ENCODE data around the gene TMEM94.
"Not testable (repeated sequence)": the region's sequence is repeated elsewhere in the genome, so short reads cannot be mapped to it uniquely, and the experiment has no call there.

Gene TMEM94

DNA sequence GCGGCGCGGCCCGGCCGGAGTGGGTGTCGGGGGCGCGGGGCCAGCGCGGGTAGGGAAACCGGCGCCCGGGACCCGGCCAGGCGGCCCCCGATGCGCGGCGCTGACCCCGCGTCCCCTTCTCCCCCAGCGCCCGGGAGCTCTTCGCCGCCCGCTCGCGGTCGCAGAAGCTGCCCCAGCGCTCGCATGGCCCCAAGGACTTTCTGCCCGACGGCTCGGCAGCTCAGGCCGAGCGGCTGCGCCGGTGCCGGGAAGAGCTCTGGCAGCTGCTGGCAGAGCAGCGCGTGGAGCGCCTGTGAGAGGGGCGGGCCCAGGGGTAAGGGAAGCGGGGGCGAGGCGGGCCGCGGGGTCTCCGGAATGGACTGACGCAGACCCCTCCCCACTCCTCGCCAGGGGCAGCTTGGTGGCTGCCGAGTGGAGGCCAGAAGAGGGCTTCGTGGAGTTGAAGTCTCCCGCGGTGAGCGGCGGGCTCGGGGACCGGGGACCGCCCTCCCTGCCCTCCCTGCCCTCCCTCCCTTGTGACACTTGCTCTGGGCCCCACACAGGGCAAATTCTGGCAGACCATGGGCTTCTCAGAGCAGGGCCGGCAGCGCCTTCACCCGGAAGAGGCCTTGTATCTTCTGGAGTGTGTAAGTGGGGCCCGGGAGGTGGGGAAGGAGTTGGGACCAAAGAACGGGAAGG lies 60.3 kb downstream of the TMEM94 start:
- Histone ChIP-seq H3K4me1 (ENCODE audit: insufficient read depth, low read length) (peaks cover 34% of the 10 kb centered on the region), H3K27ac (ENCODE audit: low read depth, low read length) (peak overlapping the region; percentile 53), H3K9ac (ENCODE audit: low read length) (peak overlapping the region; percentile 21), H3K9me3 (ENCODE audit: low read length) (no peaks in the 10 kb centered on the region), H3K27me3 (ENCODE audit: control insufficient read depth in 1 of 2, insufficient read depth in 2 of 2, low read length in 2 of 2) (no peaks in the 10 kb centered on the region), H3K4me3 (ENCODE audit: low read depth in 1 of 2, low read length in 2 of 2) (peak overlapping the region; percentile 63 to 64), H3K36me3 (ENCODE audit: insufficient read depth, low read length) (peaks cover 7% of the 10 kb centered on the region)

DNA sequence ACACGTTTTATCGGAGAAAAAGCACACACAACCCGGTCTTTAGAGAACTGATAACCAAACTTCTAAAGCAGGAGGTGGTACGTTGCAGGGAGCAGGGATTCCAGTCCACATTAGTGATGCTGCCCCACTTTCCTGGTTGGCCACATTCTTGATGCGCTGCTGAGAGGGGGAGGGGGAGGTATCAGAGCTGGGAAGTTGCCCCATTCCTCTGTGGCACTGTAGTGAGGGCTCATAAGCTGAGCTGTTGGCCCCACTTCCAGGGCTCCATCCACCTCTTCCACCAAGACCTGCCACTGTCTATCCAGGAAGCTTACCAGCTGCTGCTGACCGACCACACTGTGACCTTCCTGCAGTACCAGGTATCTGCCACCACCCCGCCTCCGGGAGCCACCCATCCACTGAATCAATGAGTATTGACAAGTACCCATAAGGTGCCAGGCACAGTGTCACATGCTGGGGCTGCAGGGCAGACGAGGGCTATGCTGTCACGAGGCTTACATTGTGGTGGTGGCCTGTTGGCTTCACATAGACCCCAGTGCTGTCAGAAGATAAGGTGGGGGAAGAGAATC lies 60.9 kb downstream of the TMEM94 start:
- Histone ChIP-seq H3K36me3 (ENCODE audit: insufficient read depth, low read length) (peaks cover 6% of the 10 kb centered on the region), H3K27ac (ENCODE audit: low read depth, low read length) (no peak overlapping the region), H3K4me3 (ENCODE audit: low read depth in 1 of 2, low read length in 2 of 2) (peak overlapping the region; percentile 63 to 64), H3K4me1 (ENCODE audit: insufficient read depth, low read length) (peaks cover 28% of the 10 kb centered on the region), H3K27me3 (ENCODE audit: control insufficient read depth in 1 of 2, insufficient read depth in 2 of 2, low read length in 2 of 2) (no peaks in the 10 kb centered on the region), H3K9ac (ENCODE audit: low read length) (peak overlapping the region; percentile 21), H3K9me3 (ENCODE audit: low read length) (no peaks in the 10 kb centered on the region)

DNA sequence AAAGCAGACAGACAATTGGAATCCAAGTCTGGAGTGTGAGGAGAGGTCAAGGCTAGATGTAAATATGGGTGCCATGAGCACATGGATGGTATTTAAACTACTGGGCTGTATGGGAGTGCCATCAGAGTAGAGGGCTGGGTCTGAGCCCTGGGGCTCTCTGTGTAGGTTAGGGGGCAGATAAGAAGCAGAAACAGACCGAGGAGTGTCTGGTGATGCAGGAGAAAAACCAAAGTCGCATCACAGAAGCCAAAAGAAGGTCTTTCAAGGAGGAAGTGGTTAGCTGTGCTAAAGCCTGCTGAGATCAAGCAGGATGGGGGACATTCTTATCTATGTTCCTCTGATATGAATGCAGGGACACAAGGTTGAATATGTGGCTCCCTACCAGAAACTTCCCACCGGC lies 61.8 kb downstream of the TMEM94 start:
- no peak overlapping the region for H3K27ac ChIP-seq (ENCODE audit: low read depth, low read length)
- H3K36me3 ChIP-seq (ENCODE audit: insufficient read depth, low read length): peaks cover 6% of the 10 kb centered on the region
- peaks cover 21% of the 10 kb centered on the region for H3K4me1 ChIP-seq (ENCODE audit: insufficient read depth, low read length)
- no peaks in the 10 kb centered on the region for H3K27me3 ChIP-seq (ENCODE audit: control insufficient read depth in 1 of 2, insufficient read depth in 2 of 2, low read length in 2 of 2)
- H3K4me3 ChIP-seq (ENCODE audit: low read depth in 1 of 2, low read length in 2 of 2): no peak overlapping the region
- no peaks in the 10 kb centered on the region for H3K9me3 ChIP-seq (ENCODE audit: low read length)
- H3K9ac ChIP-seq (ENCODE audit: low read length): no peak overlapping the region

DNA sequence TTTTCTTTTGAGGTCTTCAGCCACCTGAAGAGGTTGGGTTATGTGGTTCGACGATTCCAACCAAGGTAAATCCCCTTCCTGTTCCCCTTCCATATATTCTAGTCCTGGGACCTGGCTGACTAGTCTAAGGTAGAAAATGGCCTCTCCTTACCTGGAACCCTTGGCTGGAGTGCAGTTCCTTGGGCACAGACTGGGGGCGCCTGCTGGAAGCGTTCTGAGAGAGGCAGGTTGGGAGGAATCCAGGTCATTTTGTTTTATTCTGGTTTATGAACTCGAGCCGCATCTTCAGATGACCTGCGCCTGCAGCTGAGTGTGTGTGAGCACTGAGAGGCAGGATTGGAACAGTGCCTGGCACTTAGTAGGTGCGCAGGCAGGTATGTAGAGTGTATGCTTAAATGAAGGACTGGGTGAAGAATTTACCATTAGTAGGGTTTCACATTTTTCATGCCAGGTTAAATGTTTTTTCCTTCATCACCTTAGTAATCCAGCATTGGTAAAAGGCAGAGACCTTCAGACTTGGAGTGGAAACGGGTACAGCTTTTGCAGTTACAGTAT lies 62.6 kb downstream of the TMEM94 start:
- peaks cover 12% of the 10 kb centered on the region for H3K4me1 ChIP-seq (ENCODE audit: insufficient read depth, low read length)
- H3K9me3 ChIP-seq (ENCODE audit: low read length): no peaks in the 10 kb centered on the region
- no peak overlapping the region for H3K27ac ChIP-seq (ENCODE audit: low read depth, low read length)
- no peak overlapping the region for H3K9ac ChIP-seq (ENCODE audit: low read length)
- H3K36me3 ChIP-seq (ENCODE audit: insufficient read depth, low read length): no peaks in the 10 kb centered on the region
- H3K4me3 ChIP-seq (ENCODE audit: low read depth in 1 of 2, low read length in 2 of 2): no peak overlapping the region
- H3K27me3 ChIP-seq (ENCODE audit: control insufficient read depth in 1 of 2, insufficient read depth in 2 of 2, low read length in 2 of 2): no peaks in the 10 kb centered on the region

DNA sequence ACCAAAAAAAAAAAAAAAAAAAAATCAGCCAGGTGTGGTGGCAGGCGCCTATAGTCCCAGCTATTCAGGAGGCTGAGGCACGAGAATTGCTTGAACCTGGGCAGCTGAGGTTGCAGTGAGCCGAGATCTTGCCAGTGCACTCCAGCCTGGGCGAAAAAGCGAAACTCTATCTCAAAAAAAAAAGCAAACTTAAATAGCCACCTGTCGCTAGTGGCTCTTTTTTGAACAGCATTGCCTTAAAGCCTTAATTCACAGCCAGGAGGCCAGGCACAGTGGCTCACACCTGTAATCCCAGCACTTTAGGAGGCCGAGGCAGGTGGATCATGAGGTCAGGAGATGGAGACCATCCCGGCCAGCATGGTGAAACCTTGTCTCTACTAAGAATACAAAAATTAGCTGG lies 64.0 kb downstream of the TMEM94 start:
- not testable (repeated sequence) for H3K36me3 ChIP-seq (ENCODE audit: insufficient read depth, low read length); H3K27me3 ChIP-seq (ENCODE audit: control insufficient read depth in 1 of 2, insufficient read depth in 2 of 2, low read length in 2 of 2); H3K9me3 ChIP-seq (ENCODE audit: low read length); H3K27ac ChIP-seq (ENCODE audit: low read depth, low read length); H3K4me1 ChIP-seq (ENCODE audit: insufficient read depth, low read length); H3K4me3 ChIP-seq (ENCODE audit: low read depth in 1 of 2, low read length in 2 of 2); H3K9ac ChIP-seq (ENCODE audit: low read length)

DNA sequence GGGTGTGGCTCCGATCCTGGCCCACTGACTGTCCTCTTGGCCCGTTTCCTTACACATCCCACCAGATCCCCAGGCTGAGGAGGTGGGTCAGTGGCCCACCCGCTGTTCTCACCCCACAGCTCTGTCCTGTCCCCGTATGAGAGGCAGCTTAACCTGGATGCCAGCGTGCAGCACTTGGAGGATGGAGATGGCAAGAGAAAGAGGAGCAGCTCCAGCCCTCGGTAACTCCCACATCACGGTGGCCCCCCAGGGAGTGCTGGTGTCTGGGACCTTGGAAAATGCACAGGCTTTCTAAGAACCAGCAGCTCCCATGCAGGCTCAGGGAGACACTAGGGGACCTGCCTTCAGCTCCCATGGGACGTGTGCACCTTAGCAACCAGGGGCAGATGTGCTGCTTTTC lies 64.9 kb downstream of the TMEM94 start:
- Histone ChIP-seq H3K27me3 (ENCODE audit: control insufficient read depth in 1 of 2, insufficient read depth in 2 of 2, low read length in 2 of 2) (peaks cover 0 to 6% of the 10 kb centered on the region in 2 donors), H3K4me3 (ENCODE audit: low read depth in 1 of 2, low read length in 2 of 2) (no peak overlapping the region), H3K9ac (ENCODE audit: low read length) (no peak overlapping the region), H3K27ac (ENCODE audit: low read depth, low read length) (no peak overlapping the region), H3K36me3 (ENCODE audit: insufficient read depth, low read length) (no peaks in the 10 kb centered on the region), H3K9me3 (ENCODE audit: low read length) (no peaks in the 10 kb centered on the region), H3K4me1 (ENCODE audit: insufficient read depth, low read length) (peaks cover 10% of the 10 kb centered on the region)

DNA sequence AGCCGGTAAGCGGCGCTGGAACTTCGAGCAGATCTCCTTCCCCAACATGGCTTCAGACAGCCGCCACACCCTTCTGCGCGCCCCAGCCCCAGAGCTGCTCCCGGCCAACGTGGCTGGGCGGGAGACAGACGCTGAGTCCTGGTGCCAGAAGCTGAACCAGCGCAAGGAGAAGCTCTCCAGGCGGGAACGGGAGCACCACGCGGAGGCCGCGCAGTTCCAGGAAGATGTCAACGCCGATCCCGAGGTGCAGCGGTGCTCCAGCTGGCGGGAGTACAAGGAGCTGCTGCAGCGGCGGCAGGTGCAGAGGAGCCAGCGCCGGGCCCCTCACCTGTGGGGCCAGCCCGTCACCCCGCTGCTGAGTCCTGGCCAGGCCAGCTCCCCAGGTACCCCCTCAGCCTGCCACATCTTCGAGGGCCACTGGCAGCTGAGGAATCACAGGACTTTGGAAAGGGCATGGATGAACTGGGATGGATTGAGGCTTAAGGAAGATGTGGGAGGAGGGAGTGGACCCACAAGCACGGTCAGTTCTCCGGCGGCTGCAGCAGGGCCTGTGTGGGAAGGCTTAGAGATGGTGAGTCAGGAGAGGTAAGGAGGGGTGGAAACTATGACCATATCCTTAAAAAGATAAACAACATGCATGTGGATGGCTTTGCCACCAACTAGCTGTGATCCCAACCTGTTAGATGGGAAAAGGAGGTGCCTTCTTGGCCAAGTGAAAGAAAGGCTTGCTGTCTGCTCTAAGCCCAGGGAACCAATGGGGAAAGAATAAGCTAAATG lies 65.7 kb downstream of the TMEM94 start:
- H3K4me1 ChIP-seq (ENCODE audit: insufficient read depth, low read length): peaks cover 12% of the 10 kb centered on the region
- no peaks in the 10 kb centered on the region for H3K36me3 ChIP-seq (ENCODE audit: insufficient read depth, low read length)
- no peak overlapping the region for H3K4me3 ChIP-seq (ENCODE audit: low read depth in 1 of 2, low read length in 2 of 2)
- H3K27ac ChIP-seq (ENCODE audit: low read depth, low read length): no peak overlapping the region
- H3K27me3 ChIP-seq (ENCODE audit: control insufficient read depth in 1 of 2, insufficient read depth in 2 of 2, low read length in 2 of 2): peaks cover 0 to 10% of the 10 kb centered on the region in 2 donors
- H3K9me3 ChIP-seq (ENCODE audit: low read length): no peaks in the 10 kb centered on the region
- H3K9ac ChIP-seq (ENCODE audit: low read length): no peak overlapping the region

DNA sequence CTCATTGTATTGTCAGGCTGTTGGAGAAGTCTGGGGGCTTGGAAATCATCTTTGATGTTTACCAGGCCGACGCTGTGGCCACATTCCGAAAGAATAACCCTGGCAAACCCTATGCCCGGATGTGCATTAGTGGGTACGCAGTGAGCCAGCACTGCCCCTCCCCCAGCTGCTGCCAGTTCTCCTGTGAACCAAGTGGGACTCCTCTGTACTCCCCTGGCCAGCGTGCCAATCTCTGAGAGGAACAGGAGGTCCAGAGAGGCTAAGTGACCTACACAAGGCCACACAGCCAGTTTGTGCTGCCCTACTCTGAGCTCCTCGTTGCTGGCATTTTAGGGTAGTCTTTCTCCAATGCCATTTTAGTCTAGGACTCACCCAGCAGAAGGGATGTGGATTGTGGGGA lies 67.2 kb downstream of the TMEM94 start:
- H3K9ac ChIP-seq (ENCODE audit: low read length): no peak overlapping the region
- H3K27ac ChIP-seq (ENCODE audit: low read depth, low read length): no peak overlapping the region
- H3K27me3 ChIP-seq (ENCODE audit: control insufficient read depth in 1 of 2, insufficient read depth in 2 of 2, low read length in 2 of 2): peaks cover 0 to 10% of the 10 kb centered on the region in 2 donors
- H3K9me3 ChIP-seq (ENCODE audit: low read length): no peaks in the 10 kb centered on the region
- peaks cover 4% of the 10 kb centered on the region for H3K4me1 ChIP-seq (ENCODE audit: insufficient read depth, low read length)
- no peaks in the 10 kb centered on the region for H3K36me3 ChIP-seq (ENCODE audit: insufficient read depth, low read length)
- H3K4me3 ChIP-seq (ENCODE audit: low read depth in 1 of 2, low read length in 2 of 2): no peak overlapping the region

DNA sequence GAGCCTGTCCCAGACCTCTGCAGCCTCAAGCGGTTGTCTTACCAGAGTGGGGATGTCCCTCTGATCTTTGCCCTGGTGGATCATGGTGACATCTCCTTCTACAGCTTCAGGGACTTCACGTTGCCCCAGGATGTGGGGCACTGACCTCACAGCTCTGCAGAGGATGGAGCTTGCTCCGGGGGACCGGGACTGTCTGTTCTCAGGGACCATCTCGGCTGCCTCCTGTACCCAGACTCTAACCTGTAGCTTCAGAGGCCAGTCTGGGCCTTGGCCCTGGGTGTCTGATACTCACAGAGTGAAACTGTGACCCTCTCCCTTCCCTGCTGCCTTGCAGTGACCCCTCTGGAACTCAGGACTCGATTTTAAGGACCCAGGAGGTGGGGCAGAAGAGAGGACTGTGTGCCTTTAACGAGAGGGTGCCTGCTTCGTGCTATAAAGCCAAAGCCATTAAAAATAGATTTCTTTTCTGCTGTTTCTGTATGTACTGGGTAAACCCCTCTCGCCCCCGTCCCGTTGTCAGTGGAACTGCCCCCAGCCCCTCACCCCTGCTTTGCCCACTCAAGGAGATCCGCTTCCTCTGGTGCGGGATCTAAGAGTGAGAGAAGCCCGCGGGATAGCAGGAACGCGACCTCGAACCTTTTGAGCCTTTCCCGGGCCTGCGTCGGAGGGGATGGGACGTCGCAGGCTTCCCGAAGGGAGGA lies 68.0 kb downstream of the TMEM94 start:
- H3K27me3 ChIP-seq (ENCODE audit: control insufficient read depth in 1 of 2, insufficient read depth in 2 of 2, low read length in 2 of 2): peaks cover 0 to 10% of the 10 kb centered on the region in 2 donors
- H3K27ac ChIP-seq (ENCODE audit: low read depth, low read length): peak overlapping the region; percentile 7
- H3K9ac ChIP-seq (ENCODE audit: low read length): no peak overlapping the region
- no peaks in the 10 kb centered on the region for H3K36me3 ChIP-seq (ENCODE audit: insufficient read depth, low read length)
- peak overlapping the region; percentile 50 to 70 for H3K4me3 ChIP-seq (ENCODE audit: low read depth in 1 of 2, low read length in 2 of 2)
- H3K9me3 ChIP-seq (ENCODE audit: low read length): no peaks in the 10 kb centered on the region
- H3K4me1 ChIP-seq (ENCODE audit: insufficient read depth, low read length): peaks cover 4% of the 10 kb centered on the region

DNA sequence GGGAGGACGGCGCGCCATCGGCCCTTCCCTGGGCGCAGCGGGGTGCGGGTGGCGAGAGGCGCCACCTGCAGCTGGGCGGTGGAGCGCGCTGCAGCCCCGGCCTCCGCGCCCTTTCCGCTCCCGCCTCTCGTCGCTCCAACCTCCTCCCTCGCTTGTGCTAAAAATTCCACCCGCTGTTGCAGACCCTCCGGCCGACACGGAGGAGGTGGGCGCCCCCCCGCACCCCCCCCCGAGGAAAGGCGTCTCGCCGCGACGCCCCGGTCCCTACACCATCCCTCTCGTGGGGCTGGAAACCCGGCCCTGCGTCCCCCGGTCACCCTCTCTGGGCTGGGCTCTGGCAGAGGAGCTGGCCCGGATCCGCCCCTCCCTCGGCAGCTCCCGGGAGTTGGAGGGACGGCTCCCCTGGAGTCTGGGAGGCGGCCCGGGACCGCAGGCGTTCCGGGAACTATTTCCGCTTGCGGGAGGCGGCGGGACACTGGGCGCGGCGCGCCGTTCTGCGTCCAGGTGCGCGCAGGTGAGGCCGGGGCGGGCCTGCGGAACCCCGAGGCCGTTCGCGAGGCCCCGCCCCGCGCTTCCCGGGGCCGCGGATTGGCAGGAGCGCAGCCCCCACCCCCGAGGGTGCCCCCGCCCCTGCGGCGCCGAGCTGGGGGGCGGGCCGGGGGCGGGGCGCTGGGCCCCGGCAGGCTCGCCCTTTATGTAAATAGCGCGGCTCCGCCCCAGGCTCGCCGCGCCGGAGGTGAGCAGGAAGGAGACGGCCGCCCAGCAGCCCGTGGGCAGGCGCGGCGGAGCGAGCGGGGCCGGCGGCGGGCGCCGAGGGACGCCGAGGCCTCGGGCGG lies 68.8 kb downstream of the TMEM94 start, which contains the start of gene LLGL2:
Gene LLGL2 (plus strand): TSS at position 728 of the 836 bp plus-strand sequence. CDS start 17,730 bp downstream, outside the sequence.
- Histone ChIP-seq H3K9ac (ENCODE audit: low read length) (no peak within 1 kb of the TSS), H3K27me3 (ENCODE audit: control insufficient read depth in 1 of 2, insufficient read depth in 2 of 2, low read length in 2 of 2) (peaks cover 0 to 10% of the 10 kb centered on the region in 2 donors), H3K36me3 (ENCODE audit: insufficient read depth, low read length) (no peaks in the 10 kb centered on the region), H3K4me3 (ENCODE audit: low read depth in 1 of 2, low read length in 2 of 2) (peak within 1 kb of the TSS; percentile 50 to 70), H3K9me3 (ENCODE audit: low read length) (no peaks in the 10 kb centered on the region), H3K27ac (ENCODE audit: low read depth, low read length) (peak within 1 kb of the TSS; percentile 27), H3K4me1 (ENCODE audit: insufficient read depth, low read length) (peaks cover 4% of the 10 kb centered on the region)

All from muscle layer of colon (tissue), 2 donors.